DMS 273 treated with DMSO at 0.1 percent for 48 hours (cell line): ENCODE measurements around the gene LYAR.
A peak's percentile ranks its signal among the peaks of the same experiment; 100 is the strongest.
"Not testable (repeated sequence)": the region's sequence is repeated elsewhere in the genome, so short reads cannot be mapped to it uniquely, and the experiment has no call there.

Source experiments
- DNase-seq: peaks from one replicate; lab custom pipeline; 2025; lab: John Stamatoyannopoulos, UW

Gene LYAR

GRCh38 chr4:4259484-4260100, 30.4 kb downstream of the LYAR start:
- DNase-seq = no peak

GRCh38 chr4:4257705-4258104, 32.2 kb downstream of the LYAR start:
- not testable (repeated sequence) for DNase-seq

- no peak for DNase-seq
These were observed 33.2 kb downstream of the LYAR start for GRCh38 chr4:4256799-4257198.

- no peak for DNase-seq
These were observed 35.3 kb downstream of the LYAR start for GRCh38 chr4:4254666-4255065.

- no peak for DNase-seq
These were observed 35.8 kb downstream of the LYAR start for GRCh38 chr4:4254199-4254598.

GRCh38 chr4:4249866-4250265, 40.1 kb downstream of the LYAR start:
- no peak for DNase-seq

GRCh38 chr4:4249342-4249741, 40.6 kb downstream of the LYAR start:
- not testable (repeated sequence) for DNase-seq

GRCh38 chr4:4248885-4249203, 41.1 kb downstream of the LYAR start:
- no peak for DNase-seq

- DNase-seq = peak; percentile 76
These were observed 41.7 kb downstream of the LYAR start, which contains the start of gene TMEM128 for GRCh38 chr4:4248029-4248884. Gene TMEM128 (minus strand): TSS chr4:4248223. CDS start chr4:4248202, 21 bp downstream.

- no peak for DNase-seq
These were observed 42.3 kb downstream of the LYAR start for GRCh38 chr4:4247696-4248028.

- no peak for DNase-seq
These were observed 44.8 kb downstream of the LYAR start for GRCh38 chr4:4245172-4245571.

GRCh38 chr4:4239551-4239950, 50.4 kb downstream of the LYAR start:
- not testable (repeated sequence) for DNase-seq

- DNase-seq = no peak
These were observed 56.3 kb downstream of the LYAR start for GRCh38 chr4:4233610-4234009.

GRCh38 chr4:4228356-4228668, 61.6 kb downstream of the LYAR start:
- no peak for DNase-seq

GRCh38 chr4:4227510-4228355, 62.2 kb downstream of the LYAR start:
- no peak for DNase-seq

GRCh38 chr4:4226606-4227438, 63.1 kb downstream of the LYAR start, which contains the start of gene OTOP1:
Gene OTOP1 (minus strand): TSS chr4:4226929. CDS start chr4:4226864, 65 bp downstream.
- no peak for DNase-seq

GRCh38 chr4:4225915-4226605, 63.9 kb downstream of the LYAR start:
- DNase-seq = no peak
